ENCODE data around the gene MTUS2. TPM values are rescaled to one million over a fixed set of nuclear protein-coding genes. Genes with fewer than 3 reads are reported as not detected.

Gene MTUS2
- total RNA-seq, 1 donor from 2014 or later: 8.9 TPM

- Histone ChIP-seq H3K4me1 (peaks cover 0 to 10% of the 10 kb centered on the region in 2 donors), H3K9me3 (peaks cover 0 to 50% of the 10 kb centered on the region in 2 donors), H3K4me3 (peak overlapping the region in 1 of 2 donors; percentile 42), H3K36me3 (no peaks in the 10 kb centered on the region), H3K27me3 (no peaks in the 10 kb centered on the region), H3K27ac (peak overlapping the region; percentile 16 to 41)
- TF ChIP-seq CTCF (IDR thresholded peaks at IDR 0.05): no peak
- intact Hi-C loops (cut with DNase I): loop anchor here (10.0 kb wide), 1 partner anchor 297 kb away; no protein-coding TSS in a partner anchor
- DNase-seq (ENCODE audit: low spot score in 2 of 2): no peak
Observed at GRCh38 chr13:29137995-29138394, 317.9 kb downstream of the MTUS2 start.

GRCh38 chr13:29140277-29140676 is 320.1 kb downstream of the MTUS2 start:
- H3K4me3 ChIP-seq: peak overlapping the region; percentile 33 to 61
- no peak for TF ChIP-seq CTCF (IDR thresholded peaks at IDR 0.05)
- H3K9me3 ChIP-seq: peaks cover 0 to 28% of the 10 kb centered on the region in 2 donors
- peak overlapping the region; percentile 74 to 84 for H3K27ac ChIP-seq
- no peaks in the 10 kb centered on the region for H3K27me3 ChIP-seq
- H3K36me3 ChIP-seq: no peaks in the 10 kb centered on the region
- peak; percentile 25 to 92 for DNase-seq (ENCODE audit: low spot score in 2 of 2)
- intact Hi-C loops (cut with DNase I): loop anchor here (5.0 to 10.0 kb wide), 2 partner anchors 158 to 225 kb away; no protein-coding TSS in a partner anchor
- peaks cover 0 to 10% of the 10 kb centered on the region in 2 donors for H3K4me1 ChIP-seq

DNA sequence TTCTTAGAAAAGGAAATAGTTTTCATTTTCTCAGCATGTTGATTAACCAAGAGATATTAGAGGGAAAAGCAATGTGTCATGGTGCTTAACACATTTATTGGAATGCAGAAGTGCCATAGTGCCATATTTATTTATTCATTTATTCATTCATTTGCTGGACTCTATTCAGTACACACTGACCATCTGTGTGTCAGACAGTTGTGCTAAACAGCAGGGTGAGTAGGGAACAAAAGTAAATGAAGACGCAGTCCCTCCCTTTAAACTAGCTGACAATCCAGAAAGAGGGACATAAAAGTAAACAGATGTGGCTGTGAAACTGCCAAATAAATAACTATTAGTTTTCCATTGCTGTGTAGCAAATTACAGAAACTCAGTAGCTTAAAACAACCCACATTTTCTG is 323.7 kb downstream of the MTUS2 start:
- DNase-seq (ENCODE audit: low spot score in 2 of 2): no peak
- Histone ChIP-seq H3K36me3 (no peaks in the 10 kb centered on the region), H3K9me3 (no peaks in the 10 kb centered on the region), H3K27me3 (no peaks in the 10 kb centered on the region), H3K27ac (peak overlapping the region in 1 of 2 donors; percentile 31), H3K4me3 (no peak overlapping the region), H3K4me1 (peaks cover 0 to 10% of the 10 kb centered on the region in 2 donors)
- intact Hi-C loops (cut with DNase I): loop anchor here (5.0 to 10.0 kb wide), 2 partner anchors 162 to 221 kb away; no protein-coding TSS in a partner anchor
- TF ChIP-seq CTCF (IDR thresholded peaks at IDR 0.05): no peak

DNA sequence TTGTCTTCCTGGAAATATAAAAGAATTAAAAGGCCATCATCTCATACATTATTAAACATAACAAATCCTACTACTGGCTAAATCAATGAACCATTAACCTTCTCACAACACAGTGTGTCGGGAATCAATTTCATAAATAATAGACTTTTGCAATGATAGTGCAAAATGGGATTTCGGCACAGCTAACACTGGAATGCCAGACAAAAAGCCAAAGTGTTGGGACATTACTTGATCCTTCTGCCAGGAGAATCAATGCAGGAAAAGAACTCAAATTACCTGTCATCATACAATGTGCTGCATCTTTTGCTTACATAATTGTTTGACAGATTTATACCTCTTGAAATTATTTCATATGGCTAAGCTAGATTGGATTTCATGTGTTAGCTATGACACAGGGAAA is 334.3 kb downstream of the MTUS2 start:
- no peak overlapping the region for H3K4me3 ChIP-seq
- TF ChIP-seq CTCF (IDR thresholded peaks at IDR 0.05): no peak
- DNase-seq (ENCODE audit: low spot score in 2 of 2): no peak
- no peaks in the 10 kb centered on the region for H3K4me1 ChIP-seq
- intact Hi-C loops (cut with DNase I): no loop called here
- H3K27me3 ChIP-seq: no peaks in the 10 kb centered on the region
- no peaks in the 10 kb centered on the region for H3K36me3 ChIP-seq
- H3K9me3 ChIP-seq: peaks cover 0 to 13% of the 10 kb centered on the region in 2 donors
- no peak overlapping the region for H3K27ac ChIP-seq

- no peak overlapping the region for H3K4me3 ChIP-seq
- H3K27ac ChIP-seq: no peak overlapping the region
- DNase-seq (ENCODE audit: low spot score in 2 of 2): no peak
- intact Hi-C loops (cut with DNase I): no loop called here
- no peaks in the 10 kb centered on the region for H3K4me1 ChIP-seq
- H3K27me3 ChIP-seq: no peaks in the 10 kb centered on the region
- no peaks in the 10 kb centered on the region for H3K36me3 ChIP-seq
- no peak for TF ChIP-seq CTCF (IDR thresholded peaks at IDR 0.05)
- H3K9me3 ChIP-seq: peaks cover 0 to 12% of the 10 kb centered on the region in 2 donors
Observed at GRCh38 chr13:29156136-29156535, 336.0 kb downstream of the MTUS2 start.

DNA sequence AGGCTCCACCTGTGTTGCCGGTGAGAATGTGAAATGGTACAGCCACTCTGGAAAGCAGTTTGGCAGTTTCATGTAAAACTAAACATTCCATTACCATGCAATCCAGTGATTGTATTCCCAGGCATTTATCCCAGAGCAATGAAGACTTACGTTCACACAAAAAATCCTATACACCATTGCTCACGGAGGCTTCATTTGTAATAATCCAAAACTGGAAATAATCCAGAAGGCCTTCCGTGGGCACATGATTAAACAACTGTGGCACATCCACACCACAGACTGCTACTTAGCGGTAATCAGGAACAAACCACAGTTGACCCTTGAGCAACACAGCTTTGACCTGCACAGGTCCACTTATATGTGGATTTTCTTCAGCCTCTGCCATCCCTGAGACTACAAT is 339.7 kb downstream of the MTUS2 start:
- Histone ChIP-seq H3K4me1 (no peaks in the 10 kb centered on the region), H3K9me3 (no peaks in the 10 kb centered on the region), H3K27me3 (no peaks in the 10 kb centered on the region), H3K4me3 (no peak overlapping the region), H3K27ac (no peak overlapping the region), H3K36me3 (no peaks in the 10 kb centered on the region)
- intact Hi-C loops (cut with DNase I): no loop called here
- TF ChIP-seq CTCF (IDR thresholded peaks at IDR 0.05): no peak
- DNase-seq (ENCODE audit: low spot score in 2 of 2): no peak

Measured in ascending aorta (tissue), 2 donors.